ENCODE data around the gene PLET1.

GRCh38 chr11:112273066-112273465 lies 12.4 kb upstream of the PLET1 start:
- TF ChIP-seq ZBTB1 (CRISPR knock-in tag; IDR thresholded peaks at IDR 0.05; ENCODE audit: borderline replicate concordance, low read depth) (no peak), ZNF282 (CRISPR knock-in tag; IDR thresholded peaks at IDR 0.05) (no peak), KHSRP (IDR thresholded peaks at IDR 0.05) (no peak), SMC3 (conservative IDR thresholded peaks at IDR 0.05; ENCODE audit: insufficient read depth, low read depth, low read length) (no peak), ZNF253 (CRISPR knock-in tag; conservative IDR thresholded peaks at IDR 0.05) (no peak), ELK1 (CRISPR knock-in tag; IDR thresholded peaks at IDR 0.05) (no peak), ZKSCAN8 (CRISPR knock-in tag; IDR thresholded peaks at IDR 0.05) (no peak), MBD2 (IDR thresholded peaks at IDR 0.05; ENCODE audit: borderline replicate concordance, low read depth) (no peak)
